ENCODE measurements around the gene NEK6. TPM values are rescaled to one million over a fixed set of nuclear protein-coding genes. Genes with fewer than 3 reads are reported as not detected.

NEK6 gene
- total RNA-seq, 1 donor from 2014 or later: 24.4 TPM

DNA sequence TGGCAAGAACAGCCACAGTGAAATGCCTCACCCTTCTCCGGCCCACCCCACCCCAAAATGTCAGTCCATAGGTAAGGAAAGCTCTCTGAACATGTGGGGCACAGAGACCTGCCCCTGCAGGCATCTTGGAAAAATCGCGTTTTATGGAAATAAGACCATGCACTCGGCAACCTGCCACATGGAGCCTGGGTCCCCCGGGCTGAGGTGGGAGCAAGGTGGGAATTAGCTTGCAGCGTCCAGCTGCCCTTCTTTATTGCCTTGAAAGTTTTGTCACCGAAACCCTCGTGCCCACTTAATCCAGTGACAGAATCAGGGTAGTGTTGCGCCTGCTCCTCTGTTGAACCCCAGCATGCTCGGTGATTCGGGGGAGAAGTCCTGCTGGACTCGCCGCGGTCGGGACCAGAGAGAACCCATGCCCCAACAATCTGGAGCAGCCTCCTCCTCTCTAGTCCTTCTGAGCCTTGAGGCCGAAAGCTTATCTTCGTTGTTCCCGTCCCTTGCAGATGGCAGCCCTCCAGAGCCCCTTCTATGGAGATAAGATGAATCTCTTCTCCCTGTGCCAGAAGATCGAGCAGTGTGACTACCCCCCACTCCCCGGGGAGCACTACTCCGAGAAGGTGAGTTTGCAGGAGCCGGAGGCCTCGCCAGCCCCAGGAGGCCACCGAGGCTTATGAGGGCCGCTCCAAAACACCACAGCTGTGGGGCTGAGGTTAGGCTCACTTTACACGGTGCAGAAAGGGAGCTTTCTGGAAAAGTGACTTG, 89.6 kb downstream of the NEK6 start:
- Mint-ChIP-seq H3K36me3 (ENCODE audit: insufficient read depth) (peaks cover 9% of the 10 kb centered on the region), H3K27ac (no peak overlapping the region)

DNA sequence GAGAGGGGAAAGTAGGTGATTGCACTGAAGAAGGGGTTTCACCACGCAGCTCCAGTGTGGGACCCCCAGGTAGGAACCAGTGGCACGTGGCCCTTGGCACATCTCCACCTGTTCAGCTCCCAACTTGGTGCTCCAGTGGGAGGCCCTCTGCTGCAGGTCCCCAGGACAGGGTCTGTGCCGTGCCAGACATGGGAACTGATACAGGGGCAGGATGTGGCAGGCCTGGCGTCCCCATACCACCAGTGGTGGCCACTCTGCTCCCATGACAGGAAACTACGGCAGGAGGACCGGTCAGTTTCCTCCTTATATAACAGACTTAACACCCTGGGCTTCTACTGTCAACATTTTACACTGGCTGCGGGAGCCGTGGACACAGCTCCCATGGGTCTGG, 90.2 kb downstream of the NEK6 start:
- Mint-ChIP-seq H3K36me3 (ENCODE audit: insufficient read depth) (peaks cover 12% of the 10 kb centered on the region), H3K4me1 (ENCODE audit: low read depth) (peaks cover 8% of the 10 kb centered on the region), H3K27me3 (no peaks in the 10 kb centered on the region), H3K9me3 (ENCODE audit: low read depth) (no peaks in the 10 kb centered on the region), H3K4me3 (ENCODE audit: low read depth) (no peak overlapping the region), H3K27ac (peak overlapping the region; percentile 29)
- TF ChIP-seq, protein P1, sequence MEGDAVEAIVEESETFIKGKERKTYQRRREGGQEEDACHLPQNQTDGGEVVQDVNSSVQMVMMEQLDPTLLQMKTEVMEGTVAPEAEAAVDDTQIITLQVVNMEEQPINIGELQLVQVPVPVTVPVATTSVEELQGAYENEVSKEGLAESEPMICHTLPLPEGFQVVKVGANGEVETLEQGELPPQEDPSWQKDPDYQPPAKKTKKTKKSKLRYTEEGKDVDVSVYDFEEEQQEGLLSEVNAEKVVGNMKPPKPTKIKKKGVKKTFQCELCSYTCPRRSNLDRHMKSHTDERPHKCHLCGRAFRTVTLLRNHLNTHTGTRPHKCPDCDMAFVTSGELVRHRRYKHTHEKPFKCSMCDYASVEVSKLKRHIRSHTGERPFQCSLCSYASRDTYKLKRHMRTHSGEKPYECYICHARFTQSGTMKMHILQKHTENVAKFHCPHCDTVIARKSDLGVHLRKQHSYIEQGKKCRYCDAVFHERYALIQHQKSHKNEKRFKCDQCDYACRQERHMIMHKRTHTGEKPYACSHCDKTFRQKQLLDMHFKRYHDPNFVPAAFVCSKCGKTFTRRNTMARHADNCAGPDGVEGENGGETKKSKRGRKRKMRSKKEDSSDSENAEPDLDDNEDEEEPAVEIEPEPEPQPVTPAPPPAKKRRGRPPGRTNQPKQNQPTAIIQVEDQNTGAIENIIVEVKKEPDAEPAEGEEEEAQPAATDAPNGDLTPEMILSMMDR (IDR thresholded peaks at IDR 0.05; ENCODE audit: unreplicated experiment): no peak
- no peak for DNase-seq (ENCODE audit: low spot score, unreplicated experiment)

More for the DNA sequence above, 89.6 kb downstream of the NEK6 start:
- peaks cover 8% of the 10 kb centered on the region for H3K4me1 Mint-ChIP-seq (ENCODE audit: low read depth)
- TF ChIP-seq, protein P1 (IDR thresholded peaks at IDR 0.05; ENCODE audit: unreplicated experiment): no peak
- no peak for DNase-seq (ENCODE audit: low spot score, unreplicated experiment)
- H3K4me3 Mint-ChIP-seq (ENCODE audit: low read depth): no peak overlapping the region
- H3K27me3 Mint-ChIP-seq: no peaks in the 10 kb centered on the region
- H3K9me3 Mint-ChIP-seq (ENCODE audit: low read depth): no peaks in the 10 kb centered on the region

DNA sequence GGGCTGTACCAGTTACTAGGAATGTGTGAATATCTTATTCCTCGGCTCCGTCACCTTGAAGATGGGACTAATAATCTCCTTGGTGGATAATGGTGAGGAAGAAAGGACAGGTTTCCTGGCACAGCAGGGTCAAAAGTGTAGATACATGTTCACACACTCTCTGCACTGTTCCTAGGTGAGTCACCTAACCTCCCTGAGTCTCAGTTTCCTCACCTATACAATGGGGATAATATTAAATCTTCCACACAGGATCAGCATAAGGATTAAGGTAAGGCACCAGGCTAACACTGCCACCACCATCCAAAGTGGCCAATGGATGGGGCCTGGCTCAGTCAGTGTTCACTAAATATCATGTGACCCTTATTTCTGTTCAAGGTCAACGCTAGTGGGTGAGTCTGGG, 90.6 kb downstream of the NEK6 start:
- H3K27me3 Mint-ChIP-seq: no peaks in the 10 kb centered on the region
- no peak overlapping the region for H3K4me3 Mint-ChIP-seq (ENCODE audit: low read depth)
- H3K9me3 Mint-ChIP-seq (ENCODE audit: low read depth): no peaks in the 10 kb centered on the region
- TF ChIP-seq, protein P1 (IDR thresholded peaks at IDR 0.05; ENCODE audit: unreplicated experiment): no peak
- peaks cover 8% of the 10 kb centered on the region for H3K4me1 Mint-ChIP-seq (ENCODE audit: low read depth)
- DNase-seq (ENCODE audit: low spot score, unreplicated experiment): no peak
- peaks cover 12% of the 10 kb centered on the region for H3K36me3 Mint-ChIP-seq (ENCODE audit: insufficient read depth)
- H3K27ac Mint-ChIP-seq: peak overlapping the region; percentile 29

DNA sequence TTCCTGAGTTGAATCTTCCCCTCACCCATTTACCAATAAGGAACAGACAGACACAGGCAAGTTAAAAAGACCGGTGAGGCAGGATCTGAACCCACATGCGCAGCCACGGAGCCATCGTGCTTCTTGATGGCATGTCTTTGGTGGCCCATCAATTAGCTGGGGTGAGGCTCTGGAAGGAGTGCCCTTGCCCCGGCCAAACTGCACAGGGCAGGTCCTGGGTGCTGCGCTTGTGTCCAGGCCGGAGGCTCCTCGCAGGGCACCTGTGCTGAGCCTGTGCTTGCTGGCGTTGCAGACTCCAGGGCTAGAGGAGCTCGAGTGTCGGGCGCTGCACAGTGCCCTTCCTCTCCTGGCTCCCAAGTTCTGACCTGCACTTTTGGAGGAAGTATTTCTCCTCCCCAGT, 91.1 kb downstream of the NEK6 start:
- H3K27me3 Mint-ChIP-seq: no peaks in the 10 kb centered on the region
- TF ChIP-seq, protein P1 (IDR thresholded peaks at IDR 0.05; ENCODE audit: unreplicated experiment): no peak
- H3K4me1 Mint-ChIP-seq (ENCODE audit: low read depth): peaks cover 8% of the 10 kb centered on the region
- H3K36me3 Mint-ChIP-seq (ENCODE audit: insufficient read depth): peaks cover 12% of the 10 kb centered on the region
- no peaks in the 10 kb centered on the region for H3K9me3 Mint-ChIP-seq (ENCODE audit: low read depth)
- no peak overlapping the region for H3K4me3 Mint-ChIP-seq (ENCODE audit: low read depth)
- H3K27ac Mint-ChIP-seq: peak overlapping the region; percentile 29
- DNase-seq (ENCODE audit: low spot score, unreplicated experiment): no peak

DNA sequence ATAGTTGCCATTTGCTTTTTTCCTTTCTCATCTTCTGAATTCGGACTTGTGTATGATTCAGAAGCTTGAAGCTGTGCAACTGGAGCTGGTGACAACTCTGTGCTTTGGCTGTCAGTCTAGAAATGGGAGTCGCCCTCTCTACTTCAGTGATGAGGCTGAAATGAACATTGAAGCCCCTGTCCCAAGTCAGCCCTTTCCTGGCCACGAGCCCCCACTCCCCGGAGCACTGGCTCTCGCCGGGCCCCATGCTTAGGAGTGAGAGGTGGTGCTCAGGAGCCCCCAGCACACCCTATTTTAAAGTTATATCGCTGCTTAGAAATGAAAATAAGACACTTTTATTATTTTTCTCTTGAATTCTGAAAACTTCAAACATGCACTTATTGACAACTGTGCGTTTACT, 91.5 kb downstream of the NEK6 start:
- peaks cover 8% of the 10 kb centered on the region for H3K4me1 Mint-ChIP-seq (ENCODE audit: low read depth)

More for the DNA sequence above, 91.5 kb downstream of the NEK6 start:
- TF ChIP-seq, protein P1 (IDR thresholded peaks at IDR 0.05; ENCODE audit: unreplicated experiment): no peak
- DNase-seq (ENCODE audit: low spot score, unreplicated experiment): no peak
- H3K9me3 Mint-ChIP-seq (ENCODE audit: low read depth): no peaks in the 10 kb centered on the region
- no peak overlapping the region for H3K4me3 Mint-ChIP-seq (ENCODE audit: low read depth)
- H3K27me3 Mint-ChIP-seq: no peaks in the 10 kb centered on the region
- H3K27ac Mint-ChIP-seq: no peak overlapping the region
- H3K36me3 Mint-ChIP-seq (ENCODE audit: insufficient read depth): peaks cover 12% of the 10 kb centered on the region

Measured in progenitor cell of endocrine pancreas (in vitro differentiated cells).